Loucy (cell line): ENCODE results near the gene C1QTNF9B.
"Not testable (repeated sequence)": the region's sequence is repeated elsewhere in the genome, so short reads cannot be mapped to it uniquely, and the experiment has no call there.

Experiments used
- CTCF ChIP-seq: fragments of 200-600 bp; sonication (generic); conservative IDR thresholded peaks from 2 replicates; pipeline ENCODE4 v1.5.1; 2014; ENCODE audit warnings: mild to moderate bottlenecking, antibody characterized with exemption, low read length
- EZH2phosphoT487 ChIP-seq: fragments of 200-600 bp; IDR thresholded peaks from 2 replicates; pipeline ENCODE4 v1.6.1; 2018; ENCODE audit warnings: antibody characterized with exemption, mild to moderate bottlenecking, moderate library complexity, borderline replicate concordance

- TF ChIP-seq CTCF, EZH2phosphoT487: not testable (repeated sequence)
Observed at GRCh38 chr13:23897452-23897919, at the start of gene C1QTNF9B.
